Activated T-cell treated with anti-CD3 and anti-CD28 coated beads for 1 hour (primary cell): Measurements from ENCODE around the gene PCGF2.
"Not testable (repeated sequence)": the region's sequence is repeated elsewhere in the genome, so short reads cannot be mapped to it uniquely, and the experiment has no call there.

Experiments
- DNase-seq: peaks from one replicate; pipeline ENCODE4 v3.0.0-alpha.2; 2020; ENCODE audit warnings: low read depth

The PCGF2 gene

GRCh38 chr17:38735161-38735997, 12.8 kb downstream of the PCGF2 start:
- DNase-seq = peak; percentile 81

- DNase-seq = no peak
Measured at GRCh38 chr17:38733982-38734973, 13.9 kb downstream of the PCGF2 start.

- DNase-seq = no peak
Measured at GRCh38 chr17:38733282-38733981, 14.7 kb downstream of the PCGF2 start.

- no peak for DNase-seq
Measured at GRCh38 chr17:38732376-38733281, 15.5 kb downstream of the PCGF2 start.

GRCh38 chr17:38731526-38732294, 16.4 kb downstream of the PCGF2 start:
- DNase-seq = no peak

GRCh38 chr17:38730526-38731379, 17.4 kb downstream of the PCGF2 start:
- no peak for DNase-seq

- DNase-seq = peak; percentile 75
Measured at GRCh38 chr17:38729886-38730525, 18.1 kb downstream of the PCGF2 start, which contains the start of gene CISD3. Gene CISD3, plus strand, starts transcription at chr17:38730341. Its CDS starts 18 bp downstream, at chr17:38730359.

GRCh38 chr17:38729368-38729885, 18.7 kb downstream of the PCGF2 start:
- no peak for DNase-seq

- DNase-seq = peak; percentile 49
Measured at GRCh38 chr17:38728290-38728831, 19.8 kb downstream of the PCGF2 start.

GRCh38 chr17:38727736-38728135, 20.4 kb downstream of the PCGF2 start:
- no peak for DNase-seq

GRCh38 chr17:38726145-38726544, 22.0 kb downstream of the PCGF2 start:
- not testable (repeated sequence) for DNase-seq

GRCh38 chr17:38725066-38725465, 23.1 kb downstream of the PCGF2 start:
- no peak for DNase-seq

GRCh38 chr17:38724337-38724988, 23.7 kb downstream of the PCGF2 start:
- no peak for DNase-seq

GRCh38 chr17:38721802-38722201, 26.3 kb downstream of the PCGF2 start:
- DNase-seq = no peak

- no peak for DNase-seq
Measured at GRCh38 chr17:38720941-38721340, 27.2 kb downstream of the PCGF2 start.

- DNase-seq = no peak
Measured at GRCh38 chr17:38719943-38720641, 28.0 kb downstream of the PCGF2 start.
